Nephron progenitor cell (in vitro differentiated cells): ENCODE measurements around the gene ATP5F1D.
"Not testable (repeated sequence)": the region's sequence is repeated elsewhere in the genome, so short reads cannot be mapped to it uniquely, and the experiment has no call there.

ENCODE experiments used
- DNase-seq: peaks from one replicate; pipeline ENCODE4 v3.0.0; 2021
- H3K27ac Mint-ChIP-seq: 2 replicates; pipeline ENCODE4 v1.8.0; 2021; ENCODE audit warnings: mild to moderate bottlenecking, moderate library complexity, mixed read lengths
- H3K27me3 Mint-ChIP-seq: 2 replicates; pipeline ENCODE4 v1.8.0; 2021; ENCODE audit warnings: mild to moderate bottlenecking, low read depth, mixed read lengths; ENCODE audit not compliant: poor library complexity
- H3K36me3 Mint-ChIP-seq: 2 replicates; pipeline ENCODE4 v1.8.0; 2021; ENCODE audit warnings: low read depth, mixed read lengths
- H3K4me1 Mint-ChIP-seq: 2 replicates; pipeline ENCODE4 v1.8.0; 2021; ENCODE audit warnings: mixed read lengths
- H3K4me3 Mint-ChIP-seq: 2 replicates; pipeline ENCODE4 v1.8.0; 2021; ENCODE audit warnings: mild to moderate bottlenecking, moderate library complexity, mixed read lengths
- H3K9me3 Mint-ChIP-seq: 2 replicates; pipeline ENCODE4 v1.8.0; 2021; ENCODE audit warnings: mild to moderate bottlenecking, moderate library complexity, mixed read lengths
- CTCF ChIP-seq: fragments of 200-600 bp; sonication (generic); IDR thresholded peaks from 2 replicates; pipeline ENCODE4 v1.5.0; 2021; ENCODE audit warnings: antibody characterized with exemption

The ATP5F1D gene

GRCh38 chr19:1241417-1242095 is at the start of gene ATP5F1D:
Gene ATP5F1D, plus strand, starts transcription at chr19:1241751. Its CDS starts 100 bp downstream, at chr19:1241851.
- Mint-ChIP-seq H3K36me3 (no peaks in the 10 kb centered on the region), H3K4me3 (peak within 1 kb of the TSS; percentile 84), H3K9me3 (no peaks in the 10 kb centered on the region), H3K27me3 (no peaks in the 10 kb centered on the region), H3K4me1 (peaks cover 36% of the 10 kb centered on the region), H3K27ac (no peak within 1 kb of the TSS)
- peak; percentile 90 for DNase-seq
- no peak for TF ChIP-seq CTCF

GRCh38 chr19:1199531-1199930 is 42.0 kb upstream of the ATP5F1D start:
- H3K4me1 Mint-ChIP-seq, result peaks cover 14% of the 10 kb centered on the region
- no peaks in the 10 kb centered on the region for H3K36me3 Mint-ChIP-seq
- TF ChIP-seq CTCF, result no peak
- no peak overlapping the region for H3K4me3 Mint-ChIP-seq
- no peaks in the 10 kb centered on the region for H3K27me3 Mint-ChIP-seq
- DNase-seq, result no peak
- H3K9me3 Mint-ChIP-seq, result no peaks in the 10 kb centered on the region
- no peak overlapping the region for H3K27ac Mint-ChIP-seq

- not testable (repeated sequence) for H3K27me3 Mint-ChIP-seq, DNase-seq, H3K9me3 Mint-ChIP-seq, H3K4me3 Mint-ChIP-seq, H3K27ac Mint-ChIP-seq, H3K36me3 Mint-ChIP-seq
- peaks cover 15% of the 10 kb centered on the region for H3K4me1 Mint-ChIP-seq
Observed at GRCh38 chr19:1200614-1201013, 40.9 kb upstream of the ATP5F1D start.

DNA sequence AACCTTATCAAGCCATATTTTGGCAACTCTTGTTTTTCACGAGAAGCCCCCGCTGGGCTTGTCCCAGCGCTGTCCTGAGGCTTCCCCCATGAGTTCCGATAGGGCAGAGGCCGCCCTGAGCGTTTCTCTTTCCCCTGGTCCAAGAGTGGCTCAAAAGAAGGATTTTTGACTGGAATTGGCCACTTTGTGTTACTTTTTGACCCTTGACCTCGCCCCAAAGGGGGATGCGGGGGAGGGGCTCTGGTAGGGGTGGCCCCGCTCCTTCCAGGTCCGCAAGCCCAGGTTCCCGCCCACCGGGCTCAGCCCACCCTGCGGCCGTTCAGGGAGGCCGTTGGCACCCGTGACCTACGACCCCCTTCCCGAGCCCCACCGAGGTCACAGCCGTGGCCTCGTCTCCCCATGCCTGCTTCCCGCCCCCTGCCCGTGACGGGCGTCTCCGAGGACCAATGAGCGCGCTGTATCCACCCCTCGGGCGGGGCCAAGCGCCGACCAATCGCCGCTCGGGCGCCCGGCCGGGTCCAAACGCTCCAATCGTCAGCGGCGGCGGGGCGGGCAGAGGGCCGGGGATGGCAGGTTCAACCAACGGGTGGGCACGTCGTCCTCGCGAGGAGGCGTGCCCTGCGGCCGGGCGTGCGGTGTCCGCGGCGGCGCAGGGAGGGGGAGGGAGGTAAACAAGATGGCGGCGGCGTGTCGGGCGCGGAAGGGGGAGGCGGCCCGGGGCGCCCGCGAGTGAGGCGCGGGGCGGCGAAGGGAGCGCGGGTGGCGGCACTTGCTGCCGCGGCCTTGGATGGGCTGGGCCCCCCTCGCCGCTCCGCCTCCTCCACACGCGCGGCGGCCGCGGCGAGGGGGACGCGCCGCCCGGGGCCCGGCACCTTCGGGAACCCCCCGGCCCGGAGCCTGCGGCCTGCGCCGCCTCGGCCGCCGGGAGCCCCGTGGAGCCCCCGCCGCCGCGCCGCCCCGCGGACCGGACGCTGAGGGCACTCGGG is 36.1 kb upstream of the ATP5F1D start, which contains the start of gene STK11:
TSS of gene STK11 (plus strand) at position 665 of the 986 bp plus-strand sequence. CDS start 1,136 bp downstream, outside the sequence.
- peaks cover 6% of the 10 kb centered on the region for H3K27me3 Mint-ChIP-seq
- no peak for TF ChIP-seq CTCF
- peaks cover 11% of the 10 kb centered on the region for H3K36me3 Mint-ChIP-seq
- DNase-seq, result peak; percentile 100
- peak within 1 kb of the TSS; percentile 69 for H3K27ac Mint-ChIP-seq
- H3K9me3 Mint-ChIP-seq, result no peaks in the 10 kb centered on the region
- H3K4me3 Mint-ChIP-seq, result peak within 1 kb of the TSS; percentile 93
- H3K4me1 Mint-ChIP-seq, result peaks cover 45% of the 10 kb centered on the region

DNA sequence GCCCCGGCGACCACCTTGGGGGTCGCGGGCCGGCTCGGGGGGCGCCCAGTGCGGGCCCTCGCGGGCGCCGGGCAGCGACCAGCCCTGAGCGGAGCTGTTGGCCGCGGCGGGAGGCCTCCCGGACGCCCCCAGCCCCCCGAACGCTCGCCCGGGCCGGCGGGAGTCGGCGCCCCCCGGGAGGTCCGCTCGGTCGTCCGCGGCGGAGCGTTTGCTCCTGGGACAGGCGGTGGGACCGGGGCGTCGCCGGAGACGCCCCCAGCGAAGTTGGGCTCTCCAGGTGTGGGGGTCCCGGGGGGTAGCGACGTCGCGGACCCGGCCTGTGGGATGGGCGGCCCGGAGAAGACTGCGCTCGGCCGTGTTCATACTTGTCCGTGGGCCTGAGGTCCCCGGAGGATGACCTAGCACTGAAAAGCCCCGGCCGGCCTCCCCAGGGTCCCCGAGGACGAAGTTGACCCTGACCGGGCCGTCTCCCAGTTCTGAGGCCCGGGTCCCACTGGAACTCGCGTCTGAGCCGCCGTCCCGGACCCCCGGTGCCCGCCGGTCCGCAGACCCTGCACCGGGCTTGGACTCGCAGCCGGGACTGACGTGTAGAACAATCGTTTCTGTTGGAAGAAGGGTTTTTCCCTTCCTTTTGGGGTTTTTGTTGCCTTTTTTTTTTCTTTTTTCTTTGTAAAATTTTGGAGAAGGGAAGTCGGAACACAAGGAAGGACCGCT is 35.2 kb upstream of the ATP5F1D start:
- H3K4me1 Mint-ChIP-seq, result peaks cover 51% of the 10 kb centered on the region
- no peaks in the 10 kb centered on the region for H3K9me3 Mint-ChIP-seq
- H3K27ac Mint-ChIP-seq, result peak overlapping the region; percentile 69
- TF ChIP-seq CTCF, result no peak
- peaks cover 11% of the 10 kb centered on the region for H3K36me3 Mint-ChIP-seq
- peak overlapping the region; percentile 93 for H3K4me3 Mint-ChIP-seq
- DNase-seq, result no peak
- peaks cover 6% of the 10 kb centered on the region for H3K27me3 Mint-ChIP-seq
